NCI-H2081 (cell line): ENCODE data around the gene SLC45A3.
"Not testable (repeated sequence)": the region's sequence is repeated elsewhere in the genome, so short reads cannot be mapped to it uniquely, and the experiment has no call there.

Source experiments
- DNase-seq, 2 experiments: peaks; one replicate each; lab custom pipeline; 2025; lab: John Stamatoyannopoulos, UW

SLC45A3 gene

DNA sequence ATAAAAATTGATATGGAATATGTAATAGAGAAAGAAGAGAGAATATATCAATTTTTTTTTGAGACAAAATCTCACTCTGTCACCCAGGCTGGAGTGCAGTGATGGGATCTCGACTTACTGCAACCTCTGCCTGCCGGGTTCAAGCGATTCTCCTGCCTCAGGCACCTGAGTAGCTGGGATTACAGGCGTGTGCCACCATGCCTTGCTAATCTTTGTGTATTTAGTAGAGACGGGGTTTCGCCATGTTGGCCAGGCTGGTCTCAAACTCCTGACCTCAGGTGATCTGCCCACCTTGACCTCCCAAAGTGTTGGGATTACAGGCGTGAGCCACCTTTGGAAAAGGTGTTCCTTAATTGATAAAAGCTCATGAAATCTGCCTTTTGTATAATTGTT, 44.2 kb downstream of the SLC45A3 start:
- not testable (repeated sequence) for DNase-seq

DNA sequence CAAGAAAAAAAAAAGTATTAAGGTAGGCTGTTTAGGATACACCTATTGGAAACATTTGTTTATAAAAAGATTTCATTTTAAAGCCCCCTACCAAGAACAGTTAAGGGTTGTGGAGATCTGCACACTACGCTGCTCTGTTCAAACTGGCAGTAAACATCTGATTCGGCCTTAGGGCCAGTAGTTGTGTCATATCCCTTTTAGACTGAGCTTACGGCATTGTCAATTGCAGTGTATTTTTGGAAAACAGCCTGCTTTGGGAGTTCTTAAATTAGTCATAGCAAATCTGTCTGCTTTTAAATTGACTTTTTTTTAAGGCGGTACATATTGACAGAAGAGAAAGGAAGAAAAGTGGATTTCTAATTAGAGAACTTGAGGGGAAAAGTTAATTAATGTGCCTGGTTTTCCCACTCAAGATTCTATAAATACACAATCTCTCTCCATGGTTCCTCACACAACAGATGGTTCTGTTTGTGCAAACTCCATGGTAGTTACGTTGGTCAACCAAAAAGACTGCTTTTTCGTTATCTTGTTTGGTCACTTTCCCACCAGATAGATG, 46.8 kb downstream of the SLC45A3 start:
- peak in 1 of 2 experiments; percentile 11 for DNase-seq

DNA sequence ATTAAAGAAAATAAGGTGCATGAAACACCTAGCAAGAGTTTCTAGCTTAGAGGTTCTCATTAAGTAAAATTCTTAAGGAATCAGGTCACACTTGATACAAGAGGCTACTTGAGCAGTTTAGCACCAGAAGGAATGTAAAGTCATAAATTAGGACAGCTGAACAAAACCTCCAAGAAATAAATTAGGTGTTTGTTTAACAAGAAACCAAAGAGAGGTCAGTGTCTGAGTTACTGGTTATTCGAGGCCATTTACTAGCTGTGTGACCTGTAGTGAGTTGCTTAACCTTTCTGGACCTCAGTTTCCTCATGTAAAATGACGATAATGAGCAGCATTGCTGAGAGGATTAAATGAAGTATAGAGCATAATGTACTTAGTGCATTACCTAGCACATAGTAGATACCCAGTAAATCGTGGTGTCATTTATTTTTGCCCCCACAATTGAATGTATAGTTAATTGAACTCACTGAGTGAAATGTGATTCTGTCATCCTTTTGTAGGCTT, 47.6 kb downstream of the SLC45A3 start:
- no peak for DNase-seq

DNA sequence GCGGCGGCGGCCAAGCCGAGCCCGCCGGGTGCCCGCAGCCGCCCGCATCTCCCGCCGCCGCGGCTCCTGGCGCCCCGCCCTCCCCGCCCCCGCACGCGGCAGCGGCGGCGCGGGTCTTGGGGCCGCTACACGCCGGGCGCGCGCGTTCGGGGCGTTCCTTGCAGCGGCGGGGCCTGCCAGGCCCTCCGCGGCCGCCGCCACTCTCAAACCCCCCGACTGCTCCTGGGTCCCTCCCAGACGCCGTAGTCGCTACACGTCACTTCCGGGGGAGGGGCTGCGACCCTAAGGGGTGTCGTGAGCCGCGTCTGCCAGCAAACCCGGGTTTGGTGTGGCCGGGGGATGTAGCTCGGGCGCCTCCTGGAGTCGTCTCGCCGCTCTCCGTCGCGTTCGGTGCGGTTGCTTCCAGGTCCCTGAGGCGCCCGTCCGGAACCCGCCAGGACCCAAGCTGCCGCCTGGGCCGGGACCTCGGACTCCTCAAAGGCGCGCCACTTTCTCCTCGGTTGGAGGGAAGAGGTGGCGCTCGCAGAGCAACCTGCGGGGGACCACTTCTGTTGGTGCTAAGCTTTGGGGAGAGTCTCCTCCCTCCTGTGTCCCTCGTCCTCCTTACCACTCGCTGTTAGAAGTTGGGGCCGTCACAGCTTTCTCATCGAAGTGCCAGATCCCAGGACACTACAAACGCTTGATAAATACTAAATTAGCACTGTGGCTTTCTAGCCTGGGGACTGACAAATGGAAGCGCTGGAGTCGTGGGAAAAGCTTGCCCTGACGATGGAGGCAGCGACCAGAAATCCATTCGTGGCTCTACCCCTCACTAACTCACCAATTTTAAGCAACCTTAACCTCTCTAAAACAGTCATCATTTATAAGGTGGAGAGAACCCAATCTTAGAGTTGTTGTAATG, 48.3 kb downstream of the SLC45A3 start, which contains the start of gene ELK4:
ELK4 (minus strand) TSS at position 244 of the 901 bp plus-strand sequence. CDS start 8,129 bp downstream, outside the sequence.
- peak; percentile 99 for DNase-seq

DNA sequence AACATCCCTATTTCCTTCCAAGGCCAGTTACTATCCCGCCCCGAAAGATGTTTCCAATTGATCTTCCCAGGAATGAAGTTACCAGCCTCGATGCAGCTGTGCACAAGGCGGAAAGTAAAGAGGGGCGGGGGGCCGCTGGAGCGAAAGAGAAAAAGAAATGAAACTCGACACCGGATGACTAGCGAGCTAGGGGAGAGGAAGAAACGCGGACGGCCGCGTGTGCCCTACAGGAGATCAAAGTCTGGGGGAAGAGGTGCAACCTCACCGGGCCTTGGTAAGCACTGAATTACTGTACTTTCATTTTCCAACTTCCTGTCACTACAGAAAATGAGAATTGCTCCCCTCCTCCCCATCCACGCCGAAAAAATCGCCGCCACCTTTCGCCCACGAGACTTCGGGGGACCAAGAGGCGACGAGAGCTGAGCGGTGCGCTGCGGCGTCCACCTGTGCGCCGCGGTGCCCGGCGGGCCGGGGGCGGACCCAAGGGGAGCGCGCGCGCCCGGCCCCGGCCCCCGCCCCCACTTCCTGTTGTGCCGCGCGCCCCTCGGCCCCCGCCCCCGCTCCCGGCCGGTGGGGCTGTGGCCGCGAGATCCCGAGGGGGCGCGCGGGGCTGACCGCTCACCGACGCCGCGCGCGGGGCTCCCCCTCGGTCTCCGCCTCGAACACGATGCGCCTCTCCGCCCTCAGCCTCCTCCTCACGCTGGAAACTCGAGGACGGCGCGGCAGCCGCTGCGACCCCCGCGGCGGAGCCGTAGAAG, 49.1 kb downstream of the SLC45A3 start:
- peak; percentile 85 to 91 for DNase-seq

DNA sequence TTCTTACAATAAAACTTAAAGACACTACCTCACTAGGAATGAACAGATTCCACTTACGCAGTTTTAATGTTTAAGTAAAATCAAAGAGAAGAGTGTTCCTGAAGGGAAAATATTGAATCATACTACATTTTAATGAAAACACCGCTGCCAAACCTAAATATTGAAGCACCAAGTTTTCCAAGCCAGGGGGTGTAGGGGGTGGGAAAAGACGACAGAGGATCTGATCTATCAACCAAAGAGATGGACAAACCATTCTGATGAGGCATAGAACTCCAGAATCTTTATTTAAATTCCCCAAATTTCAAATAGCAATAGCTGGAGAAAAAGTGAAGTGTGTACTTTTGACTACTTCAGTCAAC, 49.7 kb downstream of the SLC45A3 start:
- DNase-seq: no peak

DNA sequence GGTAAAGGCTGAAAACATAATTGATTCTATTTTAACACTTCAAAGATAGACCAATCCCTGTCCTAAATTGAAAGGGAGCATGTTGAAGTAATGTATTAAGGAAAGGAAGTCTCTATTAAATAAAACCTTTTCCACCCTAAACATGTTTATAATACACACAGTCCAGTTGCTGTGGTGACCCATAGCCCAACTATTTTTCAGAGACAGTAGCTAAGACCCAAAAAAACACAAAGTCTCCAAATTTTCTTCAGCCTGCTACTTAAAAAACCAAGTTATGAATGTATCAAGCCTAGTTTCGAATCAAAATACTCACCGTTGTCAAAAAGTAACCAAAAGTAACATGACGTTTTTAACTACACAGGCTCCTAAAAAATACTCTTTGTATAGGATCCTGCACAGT, 50.1 kb downstream of the SLC45A3 start:
- DNase-seq: no peak

DNA sequence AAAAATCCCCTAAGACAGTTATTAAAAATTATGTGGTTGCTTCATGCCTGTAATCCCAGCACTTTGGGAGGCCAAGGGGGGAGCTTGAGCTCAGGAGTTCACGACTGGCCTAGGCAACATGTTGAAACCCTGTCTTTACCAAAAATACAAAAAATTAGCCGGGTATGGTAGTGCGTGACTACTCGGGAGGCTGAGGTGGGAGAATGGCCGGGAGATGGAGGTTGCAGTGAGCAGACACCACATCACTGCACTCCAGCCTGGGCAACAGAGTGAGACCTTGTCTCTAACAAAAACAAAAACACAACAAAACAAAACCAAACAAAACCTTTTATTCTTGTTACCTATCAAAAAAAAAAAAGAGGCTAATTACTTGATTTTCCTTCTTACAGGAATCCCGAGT, 50.6 kb downstream of the SLC45A3 start:
- DNase-seq: no peak

DNA sequence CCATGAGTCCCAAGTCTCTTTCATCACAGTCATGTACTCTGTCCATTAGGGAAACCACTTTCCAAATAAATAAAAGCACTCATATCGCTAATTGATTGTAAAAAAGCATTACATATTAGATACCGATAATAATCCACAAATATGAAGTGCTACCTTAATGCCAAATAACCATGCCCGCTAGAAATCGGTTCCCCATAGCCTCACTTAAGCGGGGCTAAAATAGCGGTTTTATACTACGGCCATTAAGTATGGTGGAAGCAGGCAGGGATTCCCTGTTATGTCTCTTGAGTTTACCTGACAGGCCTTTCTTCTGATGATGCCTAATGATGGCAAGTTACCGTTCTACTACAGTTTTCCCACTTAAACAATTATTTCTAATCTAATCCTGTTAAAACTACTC, 52.4 kb downstream of the SLC45A3 start:
- no peak for DNase-seq

DNA sequence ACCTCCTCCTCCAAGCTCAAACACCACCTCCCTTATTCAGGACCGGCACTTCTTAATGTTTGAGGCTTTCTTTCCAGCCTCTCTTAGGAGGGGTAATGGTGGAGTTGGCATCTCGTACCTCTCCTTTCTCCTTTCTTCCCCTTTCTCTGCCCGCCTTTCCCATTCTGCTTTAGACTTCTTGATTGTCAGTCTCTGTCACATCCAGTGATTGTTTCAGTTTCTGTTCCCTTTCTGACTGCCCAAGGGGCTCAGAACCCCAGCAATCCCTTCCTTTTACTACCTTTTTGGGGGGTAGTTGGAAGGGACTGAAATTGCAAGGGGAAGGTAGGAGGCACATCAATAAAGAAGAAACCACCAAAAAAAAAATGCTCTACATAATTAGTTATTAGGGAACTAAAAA, 54.1 kb downstream of the SLC45A3 start:
- DNase-seq: no peak

DNA sequence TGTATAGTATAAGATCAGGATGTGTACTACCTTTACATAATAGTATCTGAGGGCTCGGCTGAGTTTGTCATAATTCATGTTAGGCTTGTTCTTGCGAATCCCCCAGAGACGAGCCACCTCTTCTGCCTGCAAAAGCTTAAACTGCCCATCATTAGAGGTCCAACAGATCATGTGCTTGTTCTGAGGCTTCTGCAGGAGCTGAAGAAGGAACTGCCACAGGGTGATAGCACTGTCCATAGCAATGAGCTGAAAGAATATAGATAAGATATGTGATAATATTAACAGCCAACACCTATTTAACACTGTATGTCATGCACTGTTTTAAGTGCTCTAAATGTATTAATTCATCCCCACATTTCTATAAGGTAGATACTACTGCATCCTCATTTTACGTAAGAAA, 56.7 kb downstream of the SLC45A3 start:
- no peak for DNase-seq

DNA sequence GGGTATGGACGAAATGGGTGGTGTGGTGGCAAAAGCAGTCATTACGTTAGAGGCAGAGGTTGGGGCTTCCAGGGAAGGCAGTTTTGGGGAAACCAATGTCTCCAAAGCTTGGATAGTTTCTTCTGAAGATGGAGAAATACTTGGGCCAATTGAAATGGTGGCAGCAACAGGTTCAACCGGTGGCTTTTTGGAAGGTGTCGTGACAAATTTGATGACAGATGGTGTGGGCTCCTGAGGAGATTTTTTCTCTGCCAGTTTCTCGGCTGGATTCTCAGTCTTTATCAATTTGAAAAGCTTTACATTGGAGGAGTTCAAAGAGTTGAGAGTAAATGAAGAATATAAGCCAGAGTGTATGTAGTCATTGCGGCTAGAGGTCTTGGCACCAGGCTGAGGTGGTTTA, 60.0 kb downstream of the SLC45A3 start:
- DNase-seq: no peak

DNA sequence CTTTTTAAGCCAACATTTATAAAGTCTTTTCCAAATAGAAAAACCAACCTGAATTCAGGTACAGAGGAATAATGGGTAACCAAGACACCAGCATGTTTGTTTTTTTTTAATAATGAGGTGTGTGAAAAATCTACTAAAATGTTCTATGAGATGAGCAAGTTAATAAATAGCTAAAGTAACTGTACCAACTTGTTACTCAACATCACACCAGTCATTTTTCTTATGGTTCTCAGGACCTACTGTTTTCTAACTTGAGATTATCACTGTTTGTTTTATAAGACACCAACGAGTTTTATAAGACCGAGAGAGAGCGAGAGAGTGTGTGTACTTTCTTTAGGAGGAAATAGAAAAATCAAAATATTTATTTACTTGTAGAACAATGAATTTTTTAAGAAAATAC, 60.9 kb downstream of the SLC45A3 start:
- no peak for DNase-seq

DNA sequence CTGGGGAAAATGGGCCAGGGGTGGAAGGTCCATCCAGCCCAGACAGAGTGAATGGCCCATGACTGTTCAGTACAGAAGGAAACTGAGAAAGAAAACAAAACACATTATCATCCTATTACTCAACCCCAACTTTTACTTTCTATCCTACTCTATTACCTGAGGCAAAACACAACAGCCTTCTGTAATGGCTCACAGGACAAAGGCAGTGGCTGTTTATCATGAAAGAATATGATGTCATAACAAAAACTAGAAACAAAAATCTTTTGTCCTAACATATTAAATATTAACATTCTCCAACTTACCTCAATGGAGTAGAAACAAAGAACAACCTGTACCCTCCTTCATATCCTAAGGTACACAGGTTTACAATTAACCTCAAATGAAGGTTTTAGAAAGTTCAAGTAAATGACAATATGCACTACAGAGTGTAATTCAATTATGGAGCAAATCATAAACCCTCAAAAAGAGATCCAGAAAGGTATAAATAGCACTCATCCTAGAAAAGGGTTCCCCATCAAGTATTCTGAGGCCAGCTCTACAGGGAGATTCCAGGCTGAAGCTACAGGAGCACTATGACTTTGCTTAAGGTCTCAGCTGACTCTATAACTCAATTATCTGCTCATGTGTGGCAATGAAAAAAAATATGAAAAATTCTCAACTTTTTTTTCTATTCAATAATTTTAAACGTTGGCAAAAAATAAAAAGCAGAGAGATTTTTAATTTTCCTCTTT, 63.6 kb downstream of the SLC45A3 start:
- DNase-seq: no peak

DNA sequence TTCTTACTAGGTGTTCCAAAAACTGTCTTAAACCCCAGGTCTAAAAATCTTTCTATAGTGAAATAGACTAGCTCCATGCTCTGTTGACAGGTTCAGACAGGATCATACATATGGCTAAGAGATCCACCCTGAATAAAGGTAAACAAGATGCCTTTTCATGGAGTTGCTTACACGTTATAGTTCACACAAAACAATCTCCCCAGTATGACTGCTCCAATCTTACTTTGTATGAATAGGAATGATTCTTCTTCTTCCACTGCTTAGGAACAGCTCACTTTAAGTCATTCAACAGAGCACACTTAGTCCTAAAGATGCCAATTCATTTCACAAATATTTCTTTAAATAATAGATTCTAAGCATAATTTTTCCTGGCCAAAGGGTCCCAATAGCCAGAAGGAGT, 64.5 kb downstream of the SLC45A3 start:
- DNase-seq: no peak

DNA sequence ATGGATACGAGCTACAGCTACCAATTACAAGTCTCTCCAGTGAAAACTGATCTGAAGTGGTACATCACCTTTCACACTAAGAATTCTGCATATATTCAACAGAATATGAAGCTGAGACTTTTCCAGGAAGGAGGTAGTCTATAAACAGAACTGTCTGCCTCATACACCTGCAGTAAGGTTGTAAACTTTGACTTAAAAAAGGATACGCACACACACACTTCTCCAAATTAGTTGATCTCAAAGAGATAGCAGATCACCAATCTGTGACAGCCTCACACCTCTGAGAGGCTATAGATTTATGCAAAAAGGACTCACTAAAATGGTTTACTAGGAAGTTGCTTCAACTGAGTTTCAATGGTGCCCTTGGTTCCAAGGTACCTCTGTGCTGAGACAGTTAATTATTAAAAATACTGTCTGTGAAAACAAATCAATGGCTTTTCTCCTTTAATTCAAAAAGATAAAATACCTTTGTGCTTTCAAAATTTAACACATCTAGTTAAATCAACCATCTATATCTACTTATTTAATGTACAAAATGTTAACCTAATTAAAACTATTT, 66.4 kb downstream of the SLC45A3 start:
- no peak for DNase-seq

DNA sequence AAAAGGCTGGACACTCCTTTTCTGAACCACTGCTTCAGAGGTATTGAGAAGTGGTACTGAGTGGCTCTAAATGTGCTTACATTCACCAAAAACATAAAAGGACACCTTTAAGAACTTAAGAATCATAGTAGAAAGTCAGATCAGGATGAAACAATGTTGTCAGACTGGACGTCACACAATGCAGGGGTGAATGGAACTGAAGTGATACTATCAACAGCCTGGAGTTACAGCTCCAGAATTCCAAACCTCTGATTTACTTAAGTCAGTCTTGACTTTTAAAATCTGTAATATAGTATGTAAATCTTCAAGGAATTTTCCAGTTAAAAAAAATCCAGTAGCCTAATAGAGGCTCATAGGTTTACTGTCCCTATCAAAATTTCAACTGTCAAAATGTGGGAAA, 67.8 kb downstream of the SLC45A3 start:
- no peak for DNase-seq

DNA sequence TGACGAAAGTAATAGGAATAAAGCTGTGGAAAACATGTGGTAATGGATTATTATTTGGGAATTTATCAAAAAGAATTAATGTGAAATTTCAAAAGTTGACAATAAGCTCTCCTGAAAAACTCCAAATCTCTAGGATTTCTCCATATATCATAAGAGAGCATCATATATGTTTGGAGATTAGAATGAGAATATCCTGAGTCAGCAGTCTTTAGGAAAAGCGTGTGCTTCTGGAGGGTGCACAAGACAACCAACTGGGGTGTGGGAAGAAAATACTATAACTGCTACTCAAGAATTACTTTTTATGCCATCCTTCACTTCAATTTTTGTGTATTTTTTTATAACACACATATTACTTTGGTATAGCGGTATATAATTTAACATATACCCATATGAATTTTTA, 68.2 kb downstream of the SLC45A3 start:
- DNase-seq: no peak

DNA sequence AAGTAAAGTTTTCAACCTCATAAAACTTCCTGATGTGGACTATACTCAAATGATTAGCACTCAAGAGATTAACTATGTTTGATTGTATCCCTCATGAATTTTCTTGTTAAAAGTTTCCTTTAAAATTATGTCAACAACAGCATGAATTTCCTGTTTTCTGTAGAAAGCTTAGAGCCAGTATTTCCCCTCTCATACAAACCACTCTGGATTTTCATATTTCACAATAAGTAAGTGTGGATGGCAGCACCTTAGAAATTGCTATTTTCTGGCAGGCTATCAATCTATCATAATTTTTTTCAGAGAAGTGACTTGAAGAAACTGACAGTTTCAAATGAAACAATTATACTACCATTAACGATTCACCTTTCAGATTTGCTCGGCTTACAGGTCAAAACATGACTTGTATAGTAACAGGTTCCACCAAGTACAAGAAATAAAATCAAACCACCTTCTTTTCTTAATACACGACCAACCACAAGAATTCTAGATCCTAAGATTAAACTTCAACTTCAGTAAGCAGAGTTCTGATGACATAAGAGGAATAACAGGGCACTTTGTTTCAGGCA, 69.3 kb downstream of the SLC45A3 start:
- no peak for DNase-seq

DNA sequence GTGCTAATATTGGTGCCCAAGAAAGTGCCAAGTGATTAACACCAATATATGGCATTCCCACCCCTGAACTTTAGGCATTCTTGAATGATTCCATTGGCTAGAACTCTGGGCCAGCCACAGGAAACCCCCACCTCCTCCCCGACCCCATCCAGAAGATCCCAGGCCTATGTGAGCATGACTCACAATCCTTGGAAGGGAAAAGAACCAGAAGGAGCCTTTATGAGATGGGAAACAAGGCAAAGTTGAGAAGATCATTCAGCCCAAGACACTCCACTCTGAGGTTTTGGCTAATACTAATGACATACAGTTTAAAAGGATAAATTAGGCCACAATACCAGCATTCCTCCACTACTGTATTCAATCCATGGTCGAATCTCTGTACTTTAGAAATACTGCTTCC, 70.3 kb downstream of the SLC45A3 start:
- DNase-seq: no peak
